ENCODE measurements around the gene CPEB1.
A peak's percentile ranks its signal among the peaks of the same experiment; 100 is the strongest.

GRCh38 chr15:82646250-82647044 is 716 bp downstream of the CPEB1 start:
- TF ChIP-seq CTCF (IDR thresholded peaks at IDR 0.05; ENCODE audit: insufficient read depth, low read depth, low read length) (no peak), EZH2 (IDR thresholded peaks at IDR 0.05; ENCODE audit: insufficient read depth, low read length) (peak; percentile 68)
